Small intestine (tissue), 7 donors: ENCODE results near the gene BEND6. TPM values are rescaled to one million over a fixed set of nuclear protein-coding genes. Genes with fewer than 3 reads are reported as not detected.
"Not testable (repeated sequence)": the region's sequence is repeated elsewhere in the genome, so short reads cannot be mapped to it uniquely, and the experiment has no call there.

Experiments
- DNase-seq, 2 donors: peaks; one replicate each; pipeline versions ENCODE4 v3.0.0 to v3.0.0-alpha.2; 2013
- FAIRE-seq: peaks from 2 replicates; lab custom pipeline; 2012; peaks lifted over from hg19 to GRCh38; lab: Jason Lieb, UNC
- H3K27ac ChIP-seq, 3 donors: one replicate each; pipeline ENCODE4 v1.5.1; 2013; ENCODE audit warnings: low read length in 2 of 3, mild to moderate bottlenecking in 2 of 3, control low read depth in 1 of 3, inconsistent platforms in 1 of 3, low read depth in 1 of 3, moderate library complexity in 1 of 3
- H3K27me3 ChIP-seq, 3 donors: one replicate each; pipeline ENCODE4 v1.6.1; 2013; ENCODE audit warnings: low read length in 3 of 3, inconsistent platforms in 1 of 3; ENCODE audit not compliant: control insufficient read depth in 3 of 3, insufficient read depth in 3 of 3
- H3K36me3 ChIP-seq, 3 donors: one replicate each; pipeline ENCODE4 v1.6.1; 2013; ENCODE audit warnings: low read length in 3 of 3, inconsistent platforms in 1 of 3, low read depth in 1 of 3, mild to moderate bottlenecking in 1 of 3, moderate library complexity in 1 of 3; ENCODE audit not compliant: control insufficient read depth in 3 of 3, insufficient read depth in 2 of 3
- H3K4me1 ChIP-seq, 3 donors: one replicate each; pipeline ENCODE4 v1.6.1; 2013; ENCODE audit warnings: low read length in 2 of 3, inconsistent platforms in 1 of 3, low read depth in 1 of 3, mild to moderate bottlenecking in 1 of 3, moderate library complexity in 1 of 3; ENCODE audit not compliant: control insufficient read depth in 3 of 3, insufficient read depth in 2 of 3
- H3K4me3 ChIP-seq, 3 donors: one replicate each; pipeline ENCODE4 v1.5.1; 2013; ENCODE audit warnings: low read length in 3 of 3, control low read depth in 1 of 3, inconsistent platforms in 1 of 3, low read depth in 1 of 3, mild to moderate bottlenecking in 1 of 3, moderate library complexity in 1 of 3
- H3K9me3 ChIP-seq, 2 donors: one replicate each; pipeline ENCODE4 v1.6.1; 2013; ENCODE audit warnings: low read depth in 1 of 2, low read length in 1 of 2; ENCODE audit not compliant: control insufficient read depth in 2 of 2, insufficient read depth in 1 of 2
- WGBS, 3 donors: extraction: QIAGEN DNeasy Blood & Tissue Kit; methylation state at CpG; one replicate each; pipeline ENCODE4 v1.1.7; 2013; 5-methylcytosine and 5-hydroxymethylcytosine counted together
- polyA plus RNA-seq, 4 donors: library from polyadenylated mRNA; stranded (reverse) in 3 of 4; unstranded in 1 of 4; fragments of 200-250 nt in 3 of 4; fragments of 120-200 nt in 1 of 4; gene quantifications; one replicate each; pipeline versions ENCODE4 v1.2.1 to v1.2.3, GENCODE V29; 2013
- donor health status: healthy with polysubstance abuse.
- donor health status: control.
- donor health status: control.
- donor health status: Bipolar disorder and iron deficiency.
- donor health status: healthy.

Gene BEND6
- polyA plus RNA-seq, 4 donors: 0.34 to 0.54 (median 0.35) TPM; not detected in 1

DNA sequence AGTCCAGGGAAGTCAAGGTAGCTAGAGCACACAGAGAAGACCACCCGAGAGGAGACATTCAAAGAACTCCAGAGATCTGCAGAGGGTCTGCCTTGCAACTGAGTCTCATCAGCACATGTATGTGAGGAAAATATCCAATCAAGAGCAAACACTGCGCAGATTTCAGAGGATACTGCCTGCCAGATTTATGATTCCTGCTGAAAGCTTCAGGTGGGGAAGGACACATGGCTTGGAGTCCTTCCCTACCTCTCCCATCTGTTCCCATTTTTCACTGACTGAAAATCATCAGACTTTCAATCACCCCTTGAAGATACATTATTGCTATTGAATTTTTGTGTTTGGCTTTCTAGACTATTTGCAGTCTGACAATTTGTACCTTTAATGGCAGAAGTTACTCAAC lies 84.0 kb downstream of the BEND6 start:
- Histone ChIP-seq H3K36me3 (no peaks in the 10 kb centered on the region), H3K4me1 (no peaks in the 10 kb centered on the region), H3K27ac (no peak overlapping the region), H3K27me3 (no peaks in the 10 kb centered on the region), H3K4me3 (no peak overlapping the region), H3K9me3 (no peaks in the 10 kb centered on the region)
- DNase-seq (no peak), FAIRE-seq (no peak)
- WGBS, 3 donors: 92 to 94% (median 92%) methylated on average over 2 of the region's 2 CpGs

DNA sequence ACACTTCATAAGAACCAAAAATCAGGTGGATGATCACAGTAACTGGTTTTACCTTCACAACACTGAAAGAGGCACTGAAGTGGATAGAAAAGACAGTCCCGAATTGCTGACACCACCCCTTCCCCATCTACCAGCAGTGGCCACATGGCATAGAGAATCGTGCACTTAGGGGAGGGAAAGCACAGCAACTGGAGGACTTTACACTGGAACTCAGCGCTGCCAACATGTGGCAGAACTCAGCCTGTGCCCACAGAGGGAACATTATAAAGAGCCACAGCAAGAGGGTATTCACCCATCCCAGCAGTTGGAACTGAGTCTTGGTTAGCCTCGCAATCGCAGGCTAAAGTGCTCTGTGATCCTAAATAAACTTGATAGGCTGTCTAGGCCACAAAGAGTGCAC lies 85.1 kb downstream of the BEND6 start:
- H3K4me1 ChIP-seq: no peaks in the 10 kb centered on the region
- no peak for DNase-seq
- no peak overlapping the region for H3K27ac ChIP-seq
- no peaks in the 10 kb centered on the region for H3K9me3 ChIP-seq
- H3K4me3 ChIP-seq: no peak overlapping the region
- H3K36me3 ChIP-seq: no peaks in the 10 kb centered on the region
- 66 to 72% (median 71%) methylated on average over 5 of the region's 5 CpGs for WGBS, 3 donors
- H3K27me3 ChIP-seq: no peaks in the 10 kb centered on the region
- no peak for FAIRE-seq

DNA sequence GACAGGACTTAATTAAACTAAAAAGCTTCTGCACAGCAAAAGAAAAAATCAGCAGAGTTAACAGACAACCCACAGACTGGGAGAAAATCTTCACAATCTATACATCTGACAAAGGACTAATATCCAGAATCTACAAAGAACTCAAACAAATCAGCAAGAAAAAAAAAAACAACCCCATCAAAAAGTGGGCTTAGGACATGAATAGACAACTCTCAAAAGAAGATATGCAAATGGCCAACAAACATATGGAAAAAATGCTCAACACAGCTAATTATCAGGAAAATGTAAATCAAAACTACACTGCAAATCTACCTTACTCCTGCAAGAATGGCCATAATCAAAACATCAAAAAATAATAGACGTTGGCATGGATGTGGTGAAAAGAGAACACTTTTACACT lies 89.2 kb downstream of the BEND6 start:
- H3K9me3 ChIP-seq, FAIRE-seq, DNase-seq, H3K36me3 ChIP-seq, H3K27ac ChIP-seq, H3K4me3 ChIP-seq, H3K4me1 ChIP-seq, H3K27me3 ChIP-seq: not testable (repeated sequence)
- WGBS, 3 donors: 82 to 91% (median 83%) methylated on average over 1 of the region's 1 CpG

DNA sequence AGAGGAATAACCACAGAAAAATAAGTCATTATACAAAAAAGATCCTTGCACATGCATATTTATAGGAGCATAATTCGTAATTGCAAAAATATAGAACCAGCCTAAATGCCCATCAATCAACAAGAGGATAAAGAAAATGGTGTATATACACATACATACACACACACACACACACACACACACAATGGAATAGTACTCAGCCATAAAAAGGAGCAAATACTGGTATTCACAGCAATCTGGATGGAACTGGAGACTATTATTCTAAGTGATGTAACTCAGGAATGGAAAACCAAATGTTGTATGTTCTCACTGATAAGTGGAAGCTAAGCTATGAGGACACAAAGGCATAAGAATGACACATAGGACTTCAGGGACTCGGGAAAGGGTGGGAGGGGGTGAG lies 89.7 kb downstream of the BEND6 start:
- Histone ChIP-seq H3K36me3 (no peaks in the 10 kb centered on the region), H3K27me3 (no peaks in the 10 kb centered on the region), H3K4me1 (peaks cover 0 to 4% (median 0%) of the 10 kb centered on the region in 3 donors), H3K4me3 (no peak overlapping the region), H3K27ac (no peak overlapping the region), H3K9me3 (no peaks in the 10 kb centered on the region)
- DNase-seq: no peak
- WGBS, 3 donors: 94 to 95% (median 95%) methylated on average over 2 of the region's 2 CpGs
- no peak for FAIRE-seq

DNA sequence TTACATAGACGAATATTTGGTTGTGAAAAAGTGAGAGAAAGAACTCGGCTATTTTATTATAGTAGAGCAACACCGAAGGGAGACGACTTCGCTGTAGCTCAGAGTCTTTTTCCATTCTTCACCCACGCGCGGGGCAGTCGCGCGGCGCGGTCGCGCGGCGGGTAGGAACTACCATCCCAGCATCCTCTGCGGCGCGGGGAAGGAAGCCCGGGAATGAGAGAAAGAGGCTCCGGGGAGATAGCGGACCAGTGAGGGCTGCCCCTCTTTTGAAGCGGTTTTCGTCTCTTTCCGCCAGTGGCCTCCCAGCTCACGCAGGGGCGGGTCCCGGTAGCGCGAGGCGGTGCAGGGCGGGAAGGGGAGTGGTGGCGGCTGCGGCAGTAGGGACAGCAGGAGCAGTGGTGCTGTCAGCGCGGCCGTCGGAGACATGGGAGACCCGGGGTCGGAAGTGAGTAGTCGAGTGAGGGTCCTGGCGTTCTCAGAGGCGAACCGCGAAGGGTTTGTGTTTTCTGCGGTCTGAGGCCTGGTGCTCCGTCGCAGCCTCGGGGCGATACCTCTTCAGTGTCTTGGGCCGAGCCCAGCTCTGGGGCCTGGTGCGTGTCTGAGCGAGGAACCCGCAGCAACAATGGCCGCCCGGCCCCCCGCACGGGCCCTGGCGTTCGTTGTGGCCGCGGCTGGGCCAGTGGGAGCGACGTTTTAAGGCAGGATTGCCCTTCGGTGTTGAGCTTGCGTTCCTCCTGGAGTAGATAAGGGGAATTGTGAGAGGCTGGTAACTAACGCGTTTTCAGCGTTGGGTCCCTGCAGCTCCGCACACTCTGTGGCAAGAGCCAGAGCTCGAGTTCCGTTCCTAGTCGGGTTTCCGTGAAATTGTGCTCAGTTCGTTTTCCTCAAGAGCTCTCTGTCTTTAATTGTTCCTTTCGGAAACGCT lies 91.7 kb downstream of the BEND6 start, which contains the start of gene KIAA1586:
KIAA1586 (plus strand) TSS at position 362 of the 925 bp plus-strand sequence; CDS start at position 425, 63 bp downstream.
- H3K9me3 ChIP-seq, FAIRE-seq, H3K4me1 ChIP-seq, H3K36me3 ChIP-seq, H3K27me3 ChIP-seq: not testable (repeated sequence)
- 0% methylated on average over 42 to 47 of the region's 78 CpGs for WGBS, 3 donors
- Histone ChIP-seq H3K27ac (peak within 1 kb of the TSS in 2 of 3 donors; percentile 36 to 72), H3K4me3 (peak within 1 kb of the TSS; percentile 31 to 61 (median 50))
- DNase-seq: peak; percentile 82 to 92

DNA sequence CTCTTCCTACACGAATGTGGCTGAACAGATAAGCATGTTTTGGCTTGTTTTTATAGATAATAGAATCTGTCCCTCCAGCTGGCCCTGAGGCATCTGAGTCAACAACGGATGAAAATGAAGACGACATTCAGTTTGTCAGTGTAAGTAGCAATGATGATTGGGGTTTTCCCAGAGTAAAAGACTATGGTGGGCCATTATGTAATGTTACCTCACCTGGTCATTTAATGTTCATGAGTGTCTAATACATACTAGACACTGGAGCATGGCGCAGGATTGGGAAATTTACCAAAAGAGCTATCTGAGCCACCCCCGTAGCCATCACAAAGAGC lies 92.3 kb downstream of the BEND6 start:
- peaks cover 0 to 12% (median 0%) of the 10 kb centered on the region in 3 donors for H3K36me3 ChIP-seq
- not testable (repeated sequence) for DNase-seq, H3K9me3 ChIP-seq, H3K4me1 ChIP-seq, H3K27ac ChIP-seq, H3K27me3 ChIP-seq, H3K4me3 ChIP-seq, FAIRE-seq
- no CpG with 5 or more reads among the region's 5 CpGs for WGBS, 3 donors

DNA sequence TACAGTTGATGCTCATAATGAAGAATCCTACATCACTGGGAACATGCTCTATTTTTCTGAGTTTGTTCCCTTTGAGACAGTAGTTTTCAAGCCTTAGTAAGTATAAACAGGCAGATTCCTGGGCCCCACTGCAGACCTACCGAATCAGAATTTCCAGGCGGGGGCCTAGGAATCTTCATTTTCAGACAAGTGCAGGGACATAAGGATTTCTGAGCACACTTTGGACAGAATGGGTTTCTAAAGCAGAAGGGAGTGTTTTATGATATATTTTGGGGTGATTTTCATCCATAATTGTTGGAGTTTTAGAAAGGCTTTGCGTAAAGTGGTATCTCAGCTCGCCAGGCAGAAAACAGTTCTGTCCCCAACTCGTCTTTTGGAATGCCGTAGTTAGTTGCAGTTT lies 93.0 kb downstream of the BEND6 start:
- not testable (repeated sequence) for H3K27ac ChIP-seq, H3K27me3 ChIP-seq, H3K4me1 ChIP-seq, FAIRE-seq, DNase-seq, H3K9me3 ChIP-seq, H3K4me3 ChIP-seq
- peaks cover 0 to 12% (median 0%) of the 10 kb centered on the region in 3 donors for H3K36me3 ChIP-seq
- WGBS, 3 donors: 86 to 99% (median 89%) methylated on average over 5 to 6 of the region's 6 CpGs

DNA sequence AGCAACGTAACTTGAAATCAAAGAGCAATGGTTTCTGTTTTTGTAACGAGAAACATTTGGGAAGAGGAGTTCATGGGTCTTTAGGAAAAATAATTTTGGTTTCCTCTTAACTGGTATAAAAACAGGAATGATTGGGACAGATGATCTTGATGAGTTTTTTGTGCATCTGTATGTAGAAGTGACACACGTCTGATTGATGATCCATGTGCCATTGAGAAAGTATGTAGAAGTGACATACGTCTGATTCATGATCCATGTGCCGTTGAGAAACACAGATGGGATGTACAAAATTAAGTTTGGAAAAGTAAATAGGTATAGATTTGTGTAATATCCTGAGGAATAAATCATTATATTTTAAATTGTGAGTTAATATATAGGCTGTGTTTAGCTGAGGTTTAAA lies 93.7 kb downstream of the BEND6 start:
- H3K27me3 ChIP-seq: no peaks in the 10 kb centered on the region
- WGBS, 3 donors: 82 to 92% (median 86%) methylated on average over 5 of the region's 5 CpGs
- H3K4me3 ChIP-seq: no peak overlapping the region
- H3K4me1 ChIP-seq: peaks cover 0 to 4% (median 0%) of the 10 kb centered on the region in 3 donors
- no peak for FAIRE-seq
- H3K36me3 ChIP-seq: peaks cover 0 to 12% (median 0%) of the 10 kb centered on the region in 3 donors
- H3K9me3 ChIP-seq: no peaks in the 10 kb centered on the region
- no peak for DNase-seq
- H3K27ac ChIP-seq: no peak overlapping the region
